Measurements from ENCODE around the gene EMSY. TPM values are rescaled to one million over a fixed set of nuclear protein-coding genes. Genes with fewer than 3 reads are reported as not detected.

EMSY gene
- total RNA-seq, 1 experiment from 2014 or later = 29.3 TPM

DNA sequence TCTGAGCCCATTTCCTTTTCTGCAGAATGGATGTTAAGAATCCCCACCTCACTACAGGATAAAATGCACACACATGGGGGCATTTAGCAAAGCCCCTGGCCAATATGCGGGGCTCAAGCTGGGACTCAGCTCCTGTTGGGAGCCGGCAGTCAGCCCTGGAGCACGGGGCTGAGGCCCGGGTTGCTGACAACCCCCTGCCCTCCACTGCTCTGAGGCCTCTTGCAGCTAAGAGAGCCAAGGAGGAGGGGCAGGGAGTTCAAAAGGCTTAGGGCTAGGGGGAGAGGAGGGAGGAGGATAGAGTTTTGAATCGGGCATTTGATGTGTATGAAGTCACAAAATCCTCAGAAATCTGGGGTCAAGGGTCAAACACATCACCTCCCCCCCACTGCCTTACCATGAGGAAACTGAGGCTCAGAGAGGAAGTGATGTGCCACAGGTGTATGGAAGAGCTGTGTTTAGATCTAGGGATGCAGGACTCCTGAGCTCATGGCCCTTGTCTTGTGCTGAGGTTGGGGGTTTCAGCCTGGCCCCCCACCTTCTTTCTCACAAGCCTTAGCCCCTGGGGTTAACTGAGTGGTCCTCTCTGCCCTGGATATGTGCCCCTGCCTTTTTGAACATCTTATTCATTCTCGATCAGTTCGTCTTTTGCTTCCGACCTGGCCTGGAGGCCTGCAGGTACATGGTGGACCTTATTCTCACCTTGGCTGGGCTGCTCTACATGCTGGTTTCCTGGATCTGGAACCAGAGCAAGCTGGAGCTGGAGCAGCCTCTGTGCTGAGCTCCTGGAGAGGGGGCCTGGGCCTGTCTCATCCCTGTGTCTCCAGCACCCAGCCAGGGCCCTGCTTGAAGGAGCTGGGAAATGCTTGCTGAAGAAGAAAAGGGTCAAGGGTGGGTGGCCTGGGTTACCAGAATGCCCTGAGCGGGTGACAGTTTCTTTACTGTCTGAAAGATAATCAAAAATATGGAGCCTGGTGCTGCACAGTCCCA lies 145.4 kb downstream of the EMSY start:
- DNase-seq = no peak
- no peak overlapping the region for H3K4me2 ChIP-seq (ENCODE audit: insufficient read depth, insufficient read length, low read length)
- H3K27ac ChIP-seq (ENCODE audit: insufficient read length, low read depth, low read length) = no peak overlapping the region
- H3K56ac ChIP-seq (ENCODE audit: insufficient read length, low read depth, low read length) = no peak overlapping the region
- no peaks in the 10 kb centered on the region for H3K9me3 ChIP-seq (ENCODE audit: control insufficient read depth, low read depth, low read length)
- no peak overlapping the region for H3K14ac ChIP-seq (ENCODE audit: insufficient read depth, low read length)
- Mint-ChIP-seq H3K9me3 (peaks cover 0 to 3% of the 10 kb centered on the region in 2 experiments; a peak in 1 of 5 replicates), H3K27me3 (ENCODE audit: low read depth) (peaks cover 2% of the 10 kb centered on the region; the same call in 1 of the 2 replicates), H3K36me3 (ENCODE audit: insufficient read depth in 1 of 3, low read depth in 3 of 3) (no peaks in the 10 kb centered on the region), H3K4me1 (peaks cover 0 to 7% of the 10 kb centered on the region in 2 experiments; a peak in 2 of 4 replicates), H3K27ac (no peak overlapping the region; a peak in 1 of 7 replicates), H3K4me3 (no peak overlapping the region)
- no peaks in the 10 kb centered on the region for H3K4me1 ChIP-seq (ENCODE audit: insufficient read depth, low read length)
- no peak overlapping the region for H3T11ph ChIP-seq (ENCODE audit: low read length)
- H2AFZ ChIP-seq (ENCODE audit: low read length) = no peak overlapping the region
- no peak overlapping the region for H2BK5ac ChIP-seq (ENCODE audit: insufficient read length, low read length)
- H3K79me1 ChIP-seq (ENCODE audit: insufficient read depth, low read depth, low read length, poor library complexity, severe bottlenecking) = no peaks in the 10 kb centered on the region
- H2BK120ac ChIP-seq (ENCODE audit: low read depth, low read length, poor library complexity, severe bottlenecking) = no peak overlapping the region
- WGBS (ENCODE audit: extremely low coverage, insufficient read length, low lambda C conversion rate) = no CpG with 5 or more reads among the region's 9 CpGs
- no peak overlapping the region for H4K8ac ChIP-seq (replicated peaks; ENCODE audit: insufficient read length, low read depth, low read length)
- H3K27me3 ChIP-seq (ENCODE audit: insufficient read depth, low read length) = no peaks in the 10 kb centered on the region
- no peaks in the 10 kb centered on the region for H3K79me2 ChIP-seq (ENCODE audit: insufficient read depth, low read length)
- no peak overlapping the region for H3K4ac ChIP-seq (ENCODE audit: low read depth, low read length)
- H4K91ac ChIP-seq (ENCODE audit: insufficient read length, low read depth, low read length) = no peak overlapping the region
- no peak overlapping the region for H2BK12ac ChIP-seq (ENCODE audit: insufficient read length, low read depth, low read length)
- H2BK15ac ChIP-seq (ENCODE audit: low read depth, low read length) = no peak overlapping the region
- H4K20me1 ChIP-seq (ENCODE audit: control insufficient read depth, insufficient read depth, insufficient read length) = no peaks in the 10 kb centered on the region
- H2AK5ac ChIP-seq (ENCODE audit: insufficient read length, low read length) = no peak overlapping the region
- H3K23me2 ChIP-seq (ENCODE audit: insufficient read length, low read depth, low read length, poor library complexity, severe bottlenecking) = no peaks in the 10 kb centered on the region
- TF ChIP-seq CTCF (conservative IDR thresholded peaks at IDR 0.05) = no peak
- no peak overlapping the region for H4K5ac ChIP-seq (ENCODE audit: insufficient read length, low read depth, low read length)
- H3K23ac ChIP-seq (ENCODE audit: insufficient read length, low read depth, low read length) = no peak overlapping the region
- no peak overlapping the region for H3K18ac ChIP-seq (ENCODE audit: insufficient read length, low read depth, low read length)
- H2BK20ac ChIP-seq (ENCODE audit: low read depth, low read length, poor library complexity, severe bottlenecking) = no peak overlapping the region
- no peak overlapping the region for H3K9ac ChIP-seq (ENCODE audit: extremely low read depth, insufficient read length, low read length)

All from H9 (cell line).